Calu3 (cell line): ENCODE results near the gene OBP2B. TPM values are rescaled to one million over a fixed set of nuclear protein-coding genes. Genes with fewer than 3 reads are reported as not detected.

Experiments used
- BruUV-seq: library from RNA; stranded (reverse); fragments of 400-500 nt; replicated peaks from 2 replicates; lab custom pipeline; 2021; lab: Mats Ljungman, UMichigan
- CTCF ChIA-PET: fragments of 300-600 bp; sonication (Branson Sonifier 250); formaldehyde crosslinking; loops from one replicate; lab custom pipeline; 2022; ENCODE audit warnings: antibody characterized with exemption; lab: Charles Lee
- DNase-seq: peaks from one replicate; pipeline ENCODE4 v3.0.0; 2022
- H3K27ac Mint-ChIP-seq: one replicate; pipeline ENCODE4 v1.8.0; 2022; ENCODE audit warnings: mixed read lengths; ENCODE audit not compliant: unreplicated experiment
- H3K27me3 Mint-ChIP-seq: one replicate; pipeline ENCODE4 v1.8.0; 2022; ENCODE audit warnings: mixed read lengths; ENCODE audit not compliant: unreplicated experiment
- H3K36me3 Mint-ChIP-seq: one replicate; pipeline ENCODE4 v1.8.0; 2022; ENCODE audit warnings: mild to moderate bottlenecking, moderate library complexity, mixed read lengths; ENCODE audit not compliant: insufficient read depth, unreplicated experiment
- H3K4me1 Mint-ChIP-seq: one replicate; pipeline ENCODE4 v1.8.0; 2022; ENCODE audit warnings: mild to moderate bottlenecking, low read depth, mixed read lengths; ENCODE audit not compliant: unreplicated experiment
- H3K4me3 Mint-ChIP-seq: one replicate; pipeline ENCODE4 v1.8.0; 2022; ENCODE audit warnings: mild to moderate bottlenecking, low read depth, moderate library complexity, mixed read lengths; ENCODE audit not compliant: unreplicated experiment
- H3K9me3 Mint-ChIP-seq: one replicate; pipeline ENCODE4 v1.8.0; 2022; ENCODE audit warnings: low read depth, mixed read lengths; ENCODE audit not compliant: unreplicated experiment
- intact Hi-C: fragments of 100-400 bp; cut with micrococcal nuclease; formaldehyde crosslinking; loops from one replicate; pipeline ENCODE4 v1.10.0; 2022; ENCODE audit not compliant: unreplicated experiment
- total RNA-seq: library from RNA; stranded (reverse); gene quantifications from 2 replicates; pipeline ENCODE4 v1.2.3, GENCODE V29; 2022
- TF ChIP-seq, protein P1 (sequence below): fragments of 200-600 bp; IDR thresholded peaks from one replicate; pipeline ENCODE4 v1.8.0; 2022; ENCODE audit warnings: antibody characterized with exemption; ENCODE audit not compliant: unreplicated experiment

The OBP2B gene
- total RNA-seq, 1 experiment from 2014 or later: not detected

DNA sequence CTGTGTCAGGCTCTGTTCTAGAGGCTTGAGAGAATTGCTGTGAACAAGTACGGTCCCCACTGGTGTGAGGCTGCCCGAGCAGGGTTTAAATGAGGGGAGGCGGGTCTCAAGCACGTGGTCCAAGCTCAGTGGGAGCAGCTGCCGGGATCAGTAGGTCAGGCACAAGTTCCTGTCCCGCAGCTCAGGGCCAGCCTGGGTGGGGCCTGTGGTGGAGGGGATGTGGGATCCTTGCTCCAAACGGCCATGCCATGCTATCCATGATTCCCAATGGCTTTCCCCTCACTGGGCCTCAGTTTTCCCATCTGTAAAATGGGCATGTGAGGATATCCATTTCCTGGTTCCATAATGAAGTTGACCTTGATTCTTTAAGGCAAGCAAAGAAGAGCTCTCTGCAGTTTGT lies 17.1 kb downstream of the OBP2B start:
- CTCF ChIA-PET: no interaction called here
- no TSS peak for BruUV-seq
- DNase-seq: no peak
- Mint-ChIP-seq H3K36me3 (peaks cover 4% of the 10 kb centered on the region), H3K27me3 (peaks cover 30% of the 10 kb centered on the region), H3K9me3 (peaks cover 2% of the 10 kb centered on the region), H3K4me1 (no peaks in the 10 kb centered on the region), H3K4me3 (no peak overlapping the region), H3K27ac (no peak overlapping the region)
- intact Hi-C loops: no loop called here
- TF ChIP-seq, protein P1, sequence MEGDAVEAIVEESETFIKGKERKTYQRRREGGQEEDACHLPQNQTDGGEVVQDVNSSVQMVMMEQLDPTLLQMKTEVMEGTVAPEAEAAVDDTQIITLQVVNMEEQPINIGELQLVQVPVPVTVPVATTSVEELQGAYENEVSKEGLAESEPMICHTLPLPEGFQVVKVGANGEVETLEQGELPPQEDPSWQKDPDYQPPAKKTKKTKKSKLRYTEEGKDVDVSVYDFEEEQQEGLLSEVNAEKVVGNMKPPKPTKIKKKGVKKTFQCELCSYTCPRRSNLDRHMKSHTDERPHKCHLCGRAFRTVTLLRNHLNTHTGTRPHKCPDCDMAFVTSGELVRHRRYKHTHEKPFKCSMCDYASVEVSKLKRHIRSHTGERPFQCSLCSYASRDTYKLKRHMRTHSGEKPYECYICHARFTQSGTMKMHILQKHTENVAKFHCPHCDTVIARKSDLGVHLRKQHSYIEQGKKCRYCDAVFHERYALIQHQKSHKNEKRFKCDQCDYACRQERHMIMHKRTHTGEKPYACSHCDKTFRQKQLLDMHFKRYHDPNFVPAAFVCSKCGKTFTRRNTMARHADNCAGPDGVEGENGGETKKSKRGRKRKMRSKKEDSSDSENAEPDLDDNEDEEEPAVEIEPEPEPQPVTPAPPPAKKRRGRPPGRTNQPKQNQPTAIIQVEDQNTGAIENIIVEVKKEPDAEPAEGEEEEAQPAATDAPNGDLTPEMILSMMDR: no peak

DNA sequence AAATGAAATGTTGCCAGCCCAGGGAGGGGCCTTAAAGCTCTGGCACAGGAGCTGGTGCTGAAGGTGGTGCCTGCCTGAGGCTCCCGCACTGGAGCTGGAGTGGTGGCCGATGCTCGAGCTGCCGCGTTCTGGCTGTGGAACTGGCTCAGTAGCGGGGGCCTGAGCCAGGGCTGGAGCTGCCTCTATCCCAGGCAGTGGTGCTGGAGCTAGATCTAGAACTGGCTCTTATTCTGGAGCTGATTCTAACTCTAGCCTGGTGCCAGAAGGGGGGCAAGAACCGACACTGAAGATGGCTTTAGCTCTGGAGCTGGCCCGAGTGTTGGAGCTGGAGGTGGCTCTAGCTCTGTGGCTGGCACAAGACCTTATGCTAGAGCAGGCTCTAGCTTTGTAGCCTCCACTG lies 19.2 kb downstream of the OBP2B start:
- H3K36me3 Mint-ChIP-seq: peaks cover 4% of the 10 kb centered on the region
- peaks cover 2% of the 10 kb centered on the region for H3K9me3 Mint-ChIP-seq
- no peak overlapping the region for H3K4me3 Mint-ChIP-seq
- no TSS peak for BruUV-seq
- intact Hi-C loops: loop anchor here (5.0 kb wide), 3 partner anchors 87 to 297 kb away; partner anchors contain the start of gene ABO
- no peak overlapping the region for H3K27ac Mint-ChIP-seq
- CTCF ChIA-PET: no interaction called here
- TF ChIP-seq, protein P1: no peak
- no peaks in the 10 kb centered on the region for H3K4me1 Mint-ChIP-seq
- peaks cover 45% of the 10 kb centered on the region for H3K27me3 Mint-ChIP-seq
- DNase-seq: no peak

DNA sequence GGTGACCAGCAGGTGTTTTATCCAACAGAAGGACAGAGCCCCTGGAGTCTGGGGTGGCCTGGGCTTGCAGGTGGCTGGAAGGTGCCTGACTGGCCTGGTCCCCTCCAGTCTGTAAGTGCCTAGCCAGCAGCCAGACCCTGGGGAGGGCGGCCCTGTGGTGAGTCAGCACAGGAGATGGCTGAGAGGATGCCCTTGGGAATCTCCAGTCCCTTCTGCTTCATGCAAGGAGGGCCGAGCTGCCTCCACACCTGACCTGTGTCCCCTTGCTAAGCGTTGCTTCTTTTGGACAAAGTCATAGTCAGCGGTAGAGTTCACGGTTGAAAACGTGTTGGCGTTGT lies 20.2 kb downstream of the OBP2B start:
- intact Hi-C loops: loop anchor here (5.0 kb wide), 3 partner anchors 88 to 298 kb away; partner anchors contain the start of gene ABO
- Mint-ChIP-seq H3K27ac (no peak overlapping the region), H3K9me3 (peaks cover under 1% of the 10 kb centered on the region), H3K4me3 (no peak overlapping the region), H3K36me3 (peaks cover 1% of the 10 kb centered on the region), H3K4me1 (no peaks in the 10 kb centered on the region), H3K27me3 (peaks cover 38% of the 10 kb centered on the region)
- DNase-seq: no peak
- BruUV-seq: no TSS peak
- CTCF ChIA-PET: interaction anchor here (0.8 to 3.8 kb wide), 7 partner anchors 50 to 298 kb away, joined by 3 to 46 read pairs (median 4); no protein-coding TSS in a partner anchor
- TF ChIP-seq, protein P1: no peak

DNA sequence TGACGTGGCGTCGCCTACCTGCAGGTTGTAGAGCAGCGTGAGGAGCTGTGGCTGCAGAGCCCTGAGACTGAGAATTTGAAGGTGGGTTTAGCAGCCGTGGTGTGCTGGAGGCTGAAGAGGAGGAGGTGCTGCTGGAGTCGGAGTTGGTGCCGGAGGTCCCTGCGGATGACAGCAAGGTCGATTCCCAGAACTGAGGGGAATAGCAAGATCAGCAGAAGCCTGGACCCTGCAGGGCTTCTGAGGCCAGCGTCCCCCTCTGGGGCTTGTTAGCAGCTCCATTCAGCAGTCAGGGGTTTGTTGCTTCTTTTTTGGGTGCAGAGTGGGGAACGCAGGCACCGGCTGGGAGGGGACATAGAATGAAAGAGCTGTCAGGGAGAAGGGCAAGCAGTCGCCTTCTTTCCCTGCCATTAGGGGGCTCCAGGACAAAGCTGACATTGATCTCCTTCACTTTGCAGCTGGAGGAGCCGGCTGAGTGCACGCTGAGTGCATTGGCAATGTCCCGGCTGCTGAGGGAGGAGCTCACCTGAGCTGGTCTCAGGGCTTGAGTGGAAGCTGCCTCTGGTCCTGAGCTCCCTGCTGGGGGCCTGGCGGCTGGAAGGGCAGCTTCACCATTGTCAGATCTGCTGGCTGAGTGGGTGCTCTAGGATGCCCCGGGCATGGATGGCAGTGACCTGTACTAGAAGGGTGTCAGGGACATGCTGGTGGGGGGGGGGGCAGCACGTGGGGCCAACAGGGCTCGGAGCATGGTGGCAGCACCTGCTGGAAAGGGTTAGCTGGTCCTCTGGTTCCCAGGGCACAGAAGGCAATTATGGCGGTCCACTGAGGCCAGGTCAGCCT lies 20.8 kb downstream of the OBP2B start:
- no peak overlapping the region for H3K27ac Mint-ChIP-seq
- peaks cover 39% of the 10 kb centered on the region for H3K27me3 Mint-ChIP-seq
- TF ChIP-seq, protein P1: peak; percentile 29
- BruUV-seq: no TSS peak
- no peaks in the 10 kb centered on the region for H3K9me3 Mint-ChIP-seq
- H3K36me3 Mint-ChIP-seq: no peaks in the 10 kb centered on the region
- CTCF ChIA-PET: interaction anchor here (0.8 to 3.8 kb wide), 7 partner anchors 51 to 298 kb away, joined by 3 to 46 read pairs (median 4); no protein-coding TSS in a partner anchor
- peak; percentile 63 for DNase-seq
- intact Hi-C loops: loop anchor here (5.0 kb wide), 3 partner anchors 89 to 299 kb away; partner anchors contain the start of gene ABO
- H3K4me3 Mint-ChIP-seq: no peak overlapping the region
- H3K4me1 Mint-ChIP-seq: no peaks in the 10 kb centered on the region
